IMR-90 (cell line): ENCODE results near the gene ANKRD26. TPM values are rescaled to one million over a fixed set of nuclear protein-coding genes. Genes with fewer than 3 reads are reported as not detected.

Experiments used
- ATAC-seq: fragments of 200-7000 bp; cut with Tn5 transposase; 2 replicates; pipeline ENCODE4 v1.9.1; 2020; ENCODE audit warnings: low read depth, mild to moderate bottlenecking, moderate library complexity
- BruUV-seq: library from RNA; stranded (reverse); fragments of 400-500 nt; replicated peaks from 2 replicates; lab custom pipeline; 2021; lab: Mats Ljungman, UMichigan
- CTCF ChIA-PET: fragments of 300-600 bp; formaldehyde crosslinking; extraction: SDS; loops from one replicate; lab custom pipeline; 2021; ENCODE audit warnings: antibody characterized with exemption; lab: Yijun Ruan, JAX
- POLR2A ChIA-PET: fragments of 300-600 bp; sonication (Branson Sonifier 250); formaldehyde crosslinking; loops from one replicate; lab custom pipeline; 2022; ENCODE audit warnings: antibody characterized with exemption; ENCODE audit not compliant: unreplicated experiment; lab: Charles Lee
- DNase-seq: peaks from one replicate; pipeline ENCODE4 v3.0.0; 2013
- H2AFZ ChIP-seq: replicated peaks from 2 replicates; pipeline ENCODE3; 2013; ENCODE audit warnings: low read length, mild to moderate bottlenecking; ENCODE audit not compliant: poor library complexity
- H2AK5ac ChIP-seq: 2 replicates; pipeline ENCODE4 v1.6.1; 2013; ENCODE audit warnings: low read depth, low read length, inconsistent platforms
- H2AK9ac ChIP-seq: replicated peaks from 2 replicates; pipeline ENCODE3; 2013; ENCODE audit warnings: mild to moderate bottlenecking, low read depth, low read length, moderate library complexity; ENCODE audit not compliant: poor library complexity
- H2BK120ac ChIP-seq: 2 replicates; pipeline ENCODE4 v1.6.1; 2013; ENCODE audit warnings: low read depth, low read length, inconsistent platforms
- H2BK15ac ChIP-seq: 3 replicates; pipeline ENCODE4 v1.6.1; 2013; ENCODE audit warnings: low read depth, low read length, inconsistent platforms
- H2BK20ac ChIP-seq: 2 replicates; pipeline ENCODE4 v1.6.1; 2013; ENCODE audit warnings: low read depth, mild to moderate bottlenecking, inconsistent platforms, low read length, moderate library complexity
- H2BK5ac ChIP-seq: 2 replicates; pipeline ENCODE4 v1.6.1; 2013; ENCODE audit warnings: mild to moderate bottlenecking, low read depth, low read length, inconsistent platforms; ENCODE audit not compliant: poor library complexity, severe bottlenecking
- H3K14ac ChIP-seq: replicated peaks from 2 replicates; pipeline ENCODE4 v1.6.1; 2013; ENCODE audit warnings: low read depth, low read length, inconsistent platforms
- H3K18ac ChIP-seq: 2 replicates; pipeline ENCODE4 v1.6.1; 2013; ENCODE audit warnings: low read depth, low read length, control low read depth
- H3K23ac ChIP-seq: 2 replicates; pipeline ENCODE4 v1.6.1; 2013; ENCODE audit warnings: low read depth, low read length, inconsistent platforms
- H3K27ac ChIP-seq: 2 replicates; pipeline ENCODE4 v1.5.1; 2013; ENCODE audit warnings: mild to moderate bottlenecking, control low read depth, low read length; ENCODE audit not compliant: insufficient read depth
- H3K27me3 ChIP-seq: 2 replicates; pipeline ENCODE4 v1.6.1; 2013; ENCODE audit warnings: low read length; ENCODE audit not compliant: control insufficient read depth, insufficient read depth
- H3K36me3 ChIP-seq: 2 replicates; pipeline ENCODE4 v1.6.1; 2013; ENCODE audit warnings: low read length, mixed read lengths; ENCODE audit not compliant: control insufficient read depth, insufficient read depth
- H3K4ac ChIP-seq: 2 replicates; pipeline ENCODE4 v1.6.1; 2013; ENCODE audit warnings: low read depth, low read length, inconsistent platforms
- H3K4me1 ChIP-seq: 2 replicates; pipeline ENCODE4 v1.6.1; 2013; ENCODE audit warnings: low read length, mixed read lengths; ENCODE audit not compliant: control insufficient read depth, insufficient read depth
- H3K4me2 ChIP-seq: 2 replicates; pipeline ENCODE4 v1.6.1; 2013; ENCODE audit warnings: low read depth, mild to moderate bottlenecking, control low read depth, low read length, moderate library complexity
- H3K4me3 ChIP-seq: 2 replicates; pipeline ENCODE4 v1.5.1; 2013; ENCODE audit warnings: low read depth, mild to moderate bottlenecking, control low read depth, low read length, moderate library complexity; ENCODE audit not compliant: insufficient read depth
- H3K56ac ChIP-seq: 2 replicates; pipeline ENCODE4 v1.6.1; 2013; ENCODE audit warnings: low read length, inconsistent platforms; ENCODE audit not compliant: insufficient read depth; ENCODE audit errors: extremely low read depth
- H3K79me1 ChIP-seq, 2 experiments: 2 replicates each; pipeline ENCODE4 v1.6.1; 2013; ENCODE audit warnings: low read length in 2 of 2, inconsistent platforms in 1 of 2, low read depth in 1 of 2
- H3K9ac ChIP-seq: 2 replicates; pipeline ENCODE4 v1.6.1; 2013; ENCODE audit warnings: low read depth, low read length, control low read depth
- H3K9me1 ChIP-seq: 2 replicates; pipeline ENCODE4 v1.6.1; 2013; ENCODE audit warnings: low read length, inconsistent platforms; ENCODE audit not compliant: insufficient read depth
- H3K9me3 ChIP-seq: 2 replicates; pipeline ENCODE4 v1.6.1; 2013; ENCODE audit warnings: low read length; ENCODE audit not compliant: control insufficient read depth, insufficient read depth
- H4K20me1 ChIP-seq: 2 replicates; pipeline ENCODE4 v1.6.1; 2013; ENCODE audit warnings: low read length, inconsistent platforms; ENCODE audit not compliant: insufficient read depth
- H4K5ac ChIP-seq: 2 replicates; pipeline ENCODE4 v1.6.1; 2013; ENCODE audit warnings: mild to moderate bottlenecking, low read depth, low read length, control low read depth
- H4K8ac ChIP-seq, 2 experiments: 2 replicates each; pipeline ENCODE4 v1.6.1; 2013; ENCODE audit warnings: low read depth in 2 of 2, low read length in 2 of 2, control low read depth in 1 of 2, inconsistent platforms in 1 of 2
- H4K91ac ChIP-seq: 2 replicates; pipeline ENCODE4 v1.6.1; 2013; ENCODE audit warnings: low read depth, low read length, inconsistent platforms; ENCODE audit not compliant: insufficient read depth
- BHLHE40 ChIP-seq: fragments of 150-350 bp; IDR thresholded peaks from 2 replicates; pipeline ENCODE4 v1.6.1; 2016; ENCODE audit warnings: mild to moderate bottlenecking, low read depth, low read length
- CEBPB ChIP-seq: IDR thresholded peaks from 2 replicates; pipeline ENCODE4 v1.6.1; 2012; ENCODE audit warnings: low read depth, low read length, improper control_type of control experiment
- CHD1 ChIP-seq: IDR thresholded peaks from 2 replicates; pipeline ENCODE4 v1.6.1; 2012; ENCODE audit warnings: low read depth, low read length, improper control_type of control experiment
- CTCF ChIP-seq: conservative IDR thresholded peaks from 2 replicates; pipeline ENCODE4 v1.5.1; 2012; ENCODE audit warnings: mild to moderate bottlenecking, low read depth, low read length, improper control_type of control experiment
- ELK1 ChIP-seq: fragments of 150-350 bp; IDR thresholded peaks from 2 replicates; pipeline ENCODE4 v1.6.1; 2016; ENCODE audit warnings: low read depth, mild to moderate bottlenecking, low read length, moderate library complexity, borderline replicate concordance
- FOS ChIP-seq: fragments of 150-350 bp; IDR thresholded peaks from 2 replicates; pipeline ENCODE4 v1.6.1; 2016; ENCODE audit warnings: low read depth, low read length
- MAFK ChIP-seq: IDR thresholded peaks from 2 replicates; pipeline ENCODE4 v1.6.1; 2012; ENCODE audit warnings: low read depth, low read length, improper control_type of control experiment
- MXI1 ChIP-seq: IDR thresholded peaks from 2 replicates; pipeline ENCODE4 v1.6.1; 2012; ENCODE audit warnings: low read depth, mild to moderate bottlenecking, low read length, moderate library complexity, borderline replicate concordance
- NFE2L2 ChIP-seq: fragments of 150-350 bp; IDR thresholded peaks from 2 replicates; pipeline ENCODE4 v1.6.1; 2016; ENCODE audit warnings: low read depth, mild to moderate bottlenecking, low read length
- RAD21 ChIP-seq: IDR thresholded peaks from 2 replicates; pipeline ENCODE4 v1.6.1; 2012; ENCODE audit warnings: low read length, improper control_type of control experiment
- RCOR1 ChIP-seq: IDR thresholded peaks from 2 replicates; pipeline ENCODE4 v1.6.1; 2012; ENCODE audit warnings: mild to moderate bottlenecking, low read length, improper control_type of control experiment; ENCODE audit not compliant: insufficient replicate concordance
- RFX5 ChIP-seq: IDR thresholded peaks from 2 replicates; pipeline ENCODE4 v1.8.0; 2012; ENCODE audit warnings: low read depth, mild to moderate bottlenecking, low read length, moderate library complexity
- SMC3 ChIP-seq: fragments of 150-350 bp; IDR thresholded peaks from 2 replicates; pipeline ENCODE4 v1.6.1; 2016; ENCODE audit warnings: low read depth, mild to moderate bottlenecking, antibody characterized with exemption, low read length, moderate library complexity
- USF2 ChIP-seq: fragments of 150-350 bp; IDR thresholded peaks from 2 replicates; pipeline ENCODE4 v1.6.1; 2017; ENCODE audit warnings: mild to moderate bottlenecking, antibody characterized with exemption, low read length, low read depth
- WGBS, 2 experiments: methylation state at CpG; one replicate each; pipeline versions ENCODE4 v1.1.5 to v1.1.7; 2013; ENCODE audit warnings: missing lambda C conversion rate in 2 of 2; ENCODE audit not compliant: insufficient read length in 1 of 2; ENCODE audit errors: extremely low coverage in 2 of 2; 5-methylcytosine and 5-hydroxymethylcytosine counted together
- dilution Hi-C: fragments of 300-500 bp; cut with HindIII; formaldehyde crosslinking; loops from one replicate; pipeline ENCODE4 v1.14.3; 2018; ENCODE audit warnings: low sequenced_read_pairs; ENCODE audit not compliant: unreplicated experiment
- in situ Hi-C: fragments of 300-500 bp; cut with MboI; formaldehyde crosslinking; loops from 3 replicates; pipeline ENCODE4 v1.14.3; 2019; ENCODE audit warnings: low sequenced_read_pairs, inconsistent platforms, mixed read lengths
- intact Hi-C: fragments of 100-400 bp; cut with micrococcal nuclease; formaldehyde crosslinking; loops from 2 replicates; pipeline ENCODE4 v1.10.0; 2022
- polyA plus RNA-seq, 3 experiments: library from polyadenylated mRNA; depleted of rRNA; stranded (reverse); fragments of >200 nt; gene quantifications; 2 replicates each; pipeline ENCODE4 v1.2.3, GENCODE V29; 2012; ENCODE audit warnings: low replicate concordance in 1 of 3
- total RNA-seq: library from RNA; depleted of rRNA; stranded (reverse); fragments of >200 nt; gene quantifications from 2 replicates; pipeline ENCODE4 v1.2.3, GENCODE V29; 2012

ANKRD26 gene
- total and polyA plus RNA-seq, 2 of the 4 experiments (the other 2 are of a cell fraction), result 1.3 to 4.8 TPM

- Histone ChIP-seq H3K23ac (no peak overlapping the region), H3K4me3 (no peak overlapping the region), H3K36me3 (peaks cover 19% of the 10 kb centered on the region), H2BK5ac (no peak overlapping the region), H3K4ac (no peak overlapping the region), H3K14ac (no peak overlapping the region), H3K9me1 (no peaks in the 10 kb centered on the region; the same call in 1 of the 2 replicates), H3K56ac (no peak overlapping the region), H2AFZ (no peak overlapping the region), H3K27me3 (no peaks in the 10 kb centered on the region), H3K18ac (no peak overlapping the region), H3K4me2 (no peak overlapping the region), H3K9ac (no peak overlapping the region), H2BK20ac (no peak overlapping the region), H4K5ac (no peak overlapping the region), H3K27ac (no peak overlapping the region), H2AK5ac (no peak overlapping the region), H3K9me3 (no peaks in the 10 kb centered on the region), H4K91ac (no peak overlapping the region), H2AK9ac (no peak overlapping the region), H3K79me1 (peaks cover 0 to 8% of the 10 kb centered on the region in 2 experiments; a peak in 2 of 4 replicates), H2BK15ac (no peak overlapping the region), H4K8ac (no peak overlapping the region), H2BK120ac (no peak overlapping the region), H4K20me1 (no peaks in the 10 kb centered on the region), H3K4me1 (peaks cover 2% of the 10 kb centered on the region; the same call in 1 of the 2 replicates)
- dilution Hi-C loops (no loop called here), in situ Hi-C loops (no loop called here), intact Hi-C loops (no loop called here)
- BruUV-seq, result no TSS peak
- no peak for DNase-seq
- no peak for ATAC-seq
- ChIA-PET CTCF (no interaction called here), POLR2A (no interaction called here)
- WGBS, 2 experiments, result 75% methylated on average over 1 of the region's 2 CpGs; no CpG with 5 or more reads in 1 of the 2 experiments
- TF ChIP-seq MAFK (no peak), NFE2L2 (no peak), USF2 (no peak), MXI1 (no peak), SMC3 (no peak), ELK1 (no peak), BHLHE40 (no peak), RFX5 (no peak), FOS (no peak), CTCF (no peak), RCOR1 (no peak), CEBPB (no peak), RAD21 (no peak), CHD1 (no peak)
These were observed 31.9 kb downstream of the ANKRD26 start for GRCh38 chr10:27068217-27068891.
